GM12864 (cell line): Measurements from ENCODE around the gene EIF2B5.
"Not testable (repeated sequence)": the region's sequence is repeated elsewhere in the genome, so short reads cannot be mapped to it uniquely, and the experiment has no call there.

Source experiments
- DNase-seq: peaks from one replicate; pipeline ENCODE4 v3.0.0-alpha.2; 2011; ENCODE audit warnings: low read depth
- H3K4me3 ChIP-seq: 2 replicates; pipeline ENCODE4 v1.5.1; 2011; ENCODE audit warnings: mild to moderate bottlenecking, low read depth, low read length, control low read depth
- CTCF ChIP-seq: IDR thresholded peaks from 2 replicates; pipeline ENCODE4 v1.5.1; 2011; ENCODE audit warnings: low read depth, mild to moderate bottlenecking, moderate library complexity, low read length, control low read depth, inconsistent platforms; ENCODE audit errors: missing control alignments

The EIF2B5 gene

GRCh38 chr3:184156522-184156955, 21.4 kb downstream of the EIF2B5 start:
- no peak for TF ChIP-seq CTCF
- no peak for DNase-seq
- peak overlapping the region; percentile 96 for H3K4me3 ChIP-seq

- DNase-seq, result no peak
- TF ChIP-seq CTCF, result no peak
- H3K4me3 ChIP-seq, result peak overlapping the region; percentile 96
Measured at GRCh38 chr3:184157206-184157605, 22.0 kb downstream of the EIF2B5 start.

GRCh38 chr3:184158404-184158803, 23.2 kb downstream of the EIF2B5 start:
- TF ChIP-seq CTCF, result no peak
- no peak overlapping the region for H3K4me3 ChIP-seq
- DNase-seq, result no peak

DNA sequence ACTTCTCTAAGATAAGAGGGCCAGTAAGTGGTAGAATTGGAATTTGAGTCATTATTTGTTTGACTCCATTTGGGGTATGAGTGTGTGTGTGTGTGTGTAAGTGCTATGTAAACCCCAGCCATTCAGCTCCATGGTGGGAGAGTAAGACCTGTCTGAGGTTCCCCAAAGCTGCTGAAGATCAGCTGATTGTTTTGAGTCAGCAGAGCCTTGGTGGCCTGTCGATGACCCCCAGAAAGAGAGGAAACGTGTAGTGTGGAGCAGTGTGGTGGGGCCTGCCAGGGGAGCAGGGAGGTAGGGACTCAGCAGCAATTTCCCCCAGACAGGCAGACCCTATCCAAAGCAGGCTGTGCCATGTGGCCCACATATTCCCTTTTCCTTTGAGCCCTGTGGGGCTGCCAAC, 25.3 kb downstream of the EIF2B5 start:
- TF ChIP-seq CTCF, result no peak
- no peak overlapping the region for H3K4me3 ChIP-seq
- DNase-seq, result no peak

DNA sequence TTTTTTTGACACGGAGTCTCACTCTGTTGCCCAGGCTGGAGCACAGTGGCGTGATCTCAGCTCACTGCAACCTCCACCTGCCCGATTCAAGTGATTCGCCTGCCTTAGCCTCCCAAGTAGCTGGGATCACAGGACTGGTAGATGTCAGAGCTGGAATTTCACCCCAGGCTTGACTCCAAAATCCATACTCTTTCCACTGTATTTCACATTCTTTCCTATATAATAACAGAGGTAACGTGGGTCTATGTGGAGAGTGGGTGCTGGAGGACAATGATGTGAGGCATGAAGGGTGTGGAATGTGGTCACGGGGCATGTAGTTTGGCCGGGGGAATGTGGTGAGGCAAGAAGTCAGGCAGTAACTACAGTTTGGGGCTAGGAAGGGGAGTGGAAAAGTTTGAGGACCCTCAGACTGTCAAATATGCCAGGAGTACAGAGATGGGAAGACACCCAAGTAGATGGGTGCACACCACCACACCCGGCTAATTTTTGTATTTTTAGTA, 27.5 kb downstream of the EIF2B5 start:
- H3K4me3 ChIP-seq, result not testable (repeated sequence)

DNA sequence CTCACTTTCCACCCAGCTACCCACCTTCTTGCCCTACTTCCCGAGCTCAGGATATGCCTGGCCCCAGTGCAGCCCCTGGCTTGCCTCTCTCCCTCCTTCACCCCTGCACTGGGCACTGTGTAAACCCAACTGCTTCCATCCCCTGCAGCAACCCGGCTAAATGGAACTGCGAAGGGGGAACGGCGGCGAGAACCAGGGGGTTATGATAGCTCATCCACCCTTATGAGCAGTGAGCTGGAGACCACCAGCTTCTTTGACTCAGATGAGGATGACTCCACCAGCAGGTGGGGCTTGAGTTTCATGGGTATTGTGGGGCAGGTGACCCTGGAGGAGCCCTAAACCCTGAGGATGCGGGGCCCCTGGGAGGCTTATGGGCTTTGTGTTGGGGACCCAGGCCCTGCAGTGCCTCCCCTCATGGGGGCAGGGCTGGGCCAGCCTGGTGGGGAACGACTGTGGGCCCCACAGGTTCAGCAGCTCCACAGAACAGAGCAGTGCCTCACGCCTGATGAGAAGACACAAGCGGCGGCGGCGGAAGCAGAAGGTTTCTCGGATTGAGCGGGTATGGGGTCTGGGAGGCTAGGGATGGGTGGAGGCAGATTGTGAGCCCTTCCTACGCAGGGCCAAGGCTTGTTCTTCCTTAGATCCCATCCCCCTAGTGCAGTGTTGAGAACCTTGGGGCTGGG, 29.6 kb downstream of the EIF2B5 start:
- no peak overlapping the region for H3K4me3 ChIP-seq
- no peak for TF ChIP-seq CTCF
- DNase-seq, result no peak

More for the DNA sequence above, 27.5 kb downstream of the EIF2B5 start:
- DNase-seq, result not testable (repeated sequence)

GRCh38 chr3:184165543-184165942, 30.4 kb downstream of the EIF2B5 start:
- no peak for DNase-seq
- TF ChIP-seq CTCF, result no peak
- H3K4me3 ChIP-seq, result no peak overlapping the region
